H9 (cell line): ENCODE data around the gene LAMC3. TPM values are rescaled to one million over a fixed set of nuclear protein-coding genes. Genes with fewer than 3 reads are reported as not detected.

ENCODE experiments used
- DNase-seq: peaks from one replicate; pipeline ENCODE4 v3.0.0-alpha.2; 2017
- H2AFZ ChIP-seq: one replicate; pipeline ENCODE4 v1.6.1; 2013; ENCODE audit warnings: mild to moderate bottlenecking, low read length, control low read depth, moderate library complexity
- H2AK5ac ChIP-seq: 2 replicates; pipeline ENCODE4 v1.6.1; 2013; ENCODE audit warnings: low read length, control low read depth, mixed read lengths; ENCODE audit not compliant: insufficient read length
- H2BK120ac ChIP-seq: one replicate; pipeline ENCODE4 v1.6.1; 2013; ENCODE audit warnings: low read depth, mild to moderate bottlenecking, low read length, control low read depth, inconsistent platforms; ENCODE audit not compliant: poor library complexity, severe bottlenecking
- H2BK12ac ChIP-seq: 2 replicates; pipeline ENCODE4 v1.6.1; 2013; ENCODE audit warnings: low read length, control low read depth, mixed read lengths, low read depth; ENCODE audit not compliant: insufficient read length
- H2BK15ac ChIP-seq: 2 replicates; pipeline ENCODE4 v1.6.1; 2013; ENCODE audit warnings: low read depth, low read length, control low read depth
- H2BK20ac ChIP-seq: one replicate; pipeline ENCODE4 v1.6.1; 2013; ENCODE audit warnings: low read depth, mild to moderate bottlenecking, low read length, control low read depth, inconsistent platforms; ENCODE audit not compliant: poor library complexity, severe bottlenecking
- H2BK5ac ChIP-seq: 2 replicates; pipeline ENCODE4 v1.6.1; 2013; ENCODE audit warnings: low read length, control low read depth, mixed read lengths; ENCODE audit not compliant: insufficient read length
- H3K14ac ChIP-seq: 2 replicates; pipeline ENCODE4 v1.6.1; 2013; ENCODE audit warnings: low read length, control low read depth; ENCODE audit not compliant: insufficient read depth
- H3K18ac ChIP-seq: 2 replicates; pipeline ENCODE4 v1.6.1; 2013; ENCODE audit warnings: low read depth, mild to moderate bottlenecking, mixed read lengths, low read length, control low read depth; ENCODE audit not compliant: insufficient read length
- H3K23ac ChIP-seq: 2 replicates; pipeline ENCODE4 v1.6.1; 2013; ENCODE audit warnings: low read length, control low read depth, mixed read lengths, low read depth; ENCODE audit not compliant: insufficient read length
- H3K23me2 ChIP-seq: 2 replicates; pipeline ENCODE4 v1.6.1; 2013; ENCODE audit warnings: low read depth, mild to moderate bottlenecking, mixed read lengths, low read length, control low read depth; ENCODE audit not compliant: insufficient read length, poor library complexity, severe bottlenecking
- H3K27ac ChIP-seq: 2 replicates; pipeline ENCODE4 v1.5.1; 2013; ENCODE audit warnings: low read length, control low read depth, mixed read lengths, low read depth; ENCODE audit not compliant: insufficient read length
- H3K27me3 ChIP-seq: 2 replicates; pipeline ENCODE4 v1.6.1; 2013; ENCODE audit warnings: low read length, control low read depth, inconsistent platforms; ENCODE audit not compliant: insufficient read depth
- H3K4ac ChIP-seq: 2 replicates; pipeline ENCODE4 v1.6.1; 2013; ENCODE audit warnings: low read depth, mild to moderate bottlenecking, control low read depth, inconsistent platforms, low read length, moderate library complexity
- H3K4me1 ChIP-seq: 2 replicates; pipeline ENCODE4 v1.6.1; 2013; ENCODE audit warnings: low read length, control low read depth, inconsistent platforms; ENCODE audit not compliant: insufficient read depth
- H3K4me2 ChIP-seq: 2 replicates; pipeline ENCODE4 v1.6.1; 2013; ENCODE audit warnings: low read length, control low read depth, mixed read lengths; ENCODE audit not compliant: insufficient read length, insufficient read depth
- H3K56ac ChIP-seq: 2 replicates; pipeline ENCODE4 v1.6.1; 2013; ENCODE audit warnings: low read depth, mild to moderate bottlenecking, mixed read lengths, low read length, control low read depth; ENCODE audit not compliant: insufficient read length
- H3K79me1 ChIP-seq: 2 replicates; pipeline ENCODE4 v1.6.1; 2013; ENCODE audit warnings: low read depth, mild to moderate bottlenecking, moderate library complexity, low read length, control low read depth, inconsistent platforms; ENCODE audit not compliant: insufficient read depth, poor library complexity, severe bottlenecking
- H3K79me2 ChIP-seq: 2 replicates; pipeline ENCODE4 v1.6.1; 2013; ENCODE audit warnings: low read length, control low read depth, inconsistent platforms; ENCODE audit not compliant: insufficient read depth
- H3K9ac ChIP-seq: 2 replicates; pipeline ENCODE4 v1.6.1; 2013; ENCODE audit warnings: low read length, control low read depth, mixed read lengths; ENCODE audit not compliant: insufficient read length; ENCODE audit errors: extremely low read depth
- H3K9me3 ChIP-seq: one replicate; pipeline ENCODE4 v1.6.1; 2013; ENCODE audit warnings: low read depth, low read length, inconsistent platforms; ENCODE audit not compliant: control insufficient read depth
- H3T11ph ChIP-seq: one replicate; pipeline ENCODE4 v1.6.1; 2013; ENCODE audit warnings: mild to moderate bottlenecking, low read length, control low read depth, inconsistent platforms
- H4K20me1 ChIP-seq: one replicate; pipeline ENCODE4 v1.6.1; 2013; ENCODE audit not compliant: control insufficient read depth, insufficient read length, insufficient read depth
- H4K5ac ChIP-seq: 2 replicates; pipeline ENCODE4 v1.6.1; 2013; ENCODE audit warnings: low read depth, mild to moderate bottlenecking, mixed read lengths, low read length, control low read depth; ENCODE audit not compliant: insufficient read length
- H4K8ac ChIP-seq: replicated peaks from 2 replicates; pipeline ENCODE4 v1.6.1; 2013; ENCODE audit warnings: low read length, control low read depth, mixed read lengths, low read depth; ENCODE audit not compliant: insufficient read length
- H4K91ac ChIP-seq: 2 replicates; pipeline ENCODE4 v1.6.1; 2013; ENCODE audit warnings: low read depth, mild to moderate bottlenecking, moderate library complexity, mixed read lengths, low read length, control low read depth; ENCODE audit not compliant: insufficient read length
- H3K27ac Mint-ChIP-seq, 3 experiments: 2 replicates in 2 of 3; 3 replicates in 1 of 3; pipeline ENCODE4 v1.8.0; 2020 to 2021; ENCODE audit warnings: mixed read lengths in 3 of 3, mild to moderate bottlenecking in 1 of 3, moderate library complexity in 1 of 3
- H3K27me3 Mint-ChIP-seq: 2 replicates; pipeline ENCODE4 v1.8.0; 2021; ENCODE audit warnings: low read depth, mild to moderate bottlenecking, moderate library complexity, mixed read lengths
- H3K36me3 Mint-ChIP-seq, 3 experiments: 2 replicates in 2 of 3; 3 replicates in 1 of 3; pipeline ENCODE4 v1.8.0; 2020 to 2021; ENCODE audit warnings: low read depth in 3 of 3, mixed read lengths in 3 of 3; ENCODE audit not compliant: insufficient read depth in 1 of 3
- H3K4me1 Mint-ChIP-seq, 2 experiments: 2 replicates each; pipeline ENCODE4 v1.8.0; 2020; ENCODE audit warnings: mixed read lengths in 2 of 2
- H3K4me3 Mint-ChIP-seq, 2 experiments: 2 replicates in 1 of 2; 3 replicates in 1 of 2; pipeline ENCODE4 v1.8.0; 2020 to 2021; ENCODE audit warnings: mild to moderate bottlenecking in 2 of 2, mixed read lengths in 2 of 2, moderate library complexity in 1 of 2
- H3K9me3 Mint-ChIP-seq, 2 experiments: 2 replicates in 1 of 2; 3 replicates in 1 of 2; pipeline ENCODE4 v1.8.0; 2020; ENCODE audit warnings: mild to moderate bottlenecking in 2 of 2, mixed read lengths in 2 of 2, moderate library complexity in 1 of 2
- CTCF ChIP-seq: fragments of 200-600 bp; sonication (generic); conservative IDR thresholded peaks from 3 replicates; pipeline ENCODE4 v1.8.0; 2021; ENCODE audit warnings: antibody characterized with exemption, mild to moderate bottlenecking
- WGBS: extraction: QIAGEN DNeasy Blood & Tissue Kit; methylation state at CpG from one replicate; pipeline ENCODE4 v1.1.7; 2013; ENCODE audit warnings: missing lambda C conversion rate, low lambda C conversion rate, mixed read lengths; ENCODE audit not compliant: insufficient read length; ENCODE audit errors: extremely low coverage; 5-methylcytosine and 5-hydroxymethylcytosine counted together
- total RNA-seq: library from RNA; stranded (reverse); gene quantifications from 2 replicates; pipeline ENCODE4 v1.2.1, GENCODE V29; 2021

LAMC3 gene
- total RNA-seq, 1 experiment from 2014 or later: 21.7 TPM

- peak overlapping the region in 1 of 3 experiments; percentile 66; a peak in 2 of 7 replicates for H3K27ac Mint-ChIP-seq
Measured at GRCh38 chr9:131012396-131012917, 3.5 kb downstream of the LAMC3 start.

More at GRCh38 chr9:131012396-131012917, 3.5 kb downstream of the LAMC3 start:
- no peaks in the 10 kb centered on the region for H3K9me3 ChIP-seq
- no peak overlapping the region for H3T11ph ChIP-seq
- H3K79me1 ChIP-seq: no peaks in the 10 kb centered on the region
- Mint-ChIP-seq H3K9me3 (no peaks in the 10 kb centered on the region; a peak in 1 of 5 replicates), H3K4me3 (no peak overlapping the region), H3K4me1 (peaks cover 40% of the 10 kb centered on the region in 2 experiments), H3K36me3 (peaks cover 0 to 7% (median 3%) of the 10 kb centered on the region in 3 experiments; a peak in 4 of 7 replicates), H3K27me3 (peaks cover 24% of the 10 kb centered on the region)
- H3K27ac ChIP-seq: no peak overlapping the region
- no peak overlapping the region for H2AFZ ChIP-seq
- H4K20me1 ChIP-seq: no peaks in the 10 kb centered on the region
- no peak overlapping the region for H2BK20ac ChIP-seq
- peak overlapping the region; percentile 63 for H4K8ac ChIP-seq
- H3K4me1 ChIP-seq: peaks cover 8% of the 10 kb centered on the region; the same call in 1 of the 2 replicates
- peak overlapping the region; percentile 21 for H3K18ac ChIP-seq
- no peak overlapping the region for H2AK5ac ChIP-seq
- no peaks in the 10 kb centered on the region; the same call in 1 of the 2 replicates for H3K27me3 ChIP-seq
- no peak for DNase-seq
- H3K23ac ChIP-seq: no peak overlapping the region
- no peak overlapping the region for H3K56ac ChIP-seq
- H4K91ac ChIP-seq: no peak overlapping the region
- no peak overlapping the region for H3K9ac ChIP-seq
- H3K4me2 ChIP-seq: no peak overlapping the region
- H2BK15ac ChIP-seq: no peak overlapping the region
- no peak overlapping the region for H2BK120ac ChIP-seq
- no peak overlapping the region for H2BK12ac ChIP-seq
- H3K14ac ChIP-seq: peak overlapping the region; percentile 2; the same call in 1 of the 2 replicates
- no peak for TF ChIP-seq CTCF
- no peaks in the 10 kb centered on the region for H3K23me2 ChIP-seq
- H2BK5ac ChIP-seq: no peak overlapping the region
- H3K4ac ChIP-seq: no peak overlapping the region
- no peak overlapping the region for H4K5ac ChIP-seq
- no peaks in the 10 kb centered on the region for H3K79me2 ChIP-seq
- no CpG with 5 or more reads among the region's 22 CpGs for WGBS
